PC-3 (cell line): ENCODE results near the gene IFIT2.

Experiments used
- EZH2 ChIP-seq: fragments of 300-600 bp; sonication (generic); IDR thresholded peaks from one replicate; pipeline ENCODE4 v1.6.1; 2017; ENCODE audit warnings: antibody characterized with exemption, mild to moderate bottlenecking, low read length; ENCODE audit not compliant: unreplicated experiment
- EZH2phosphoT487 ChIP-seq: fragments of 300-600 bp; sonication (generic); IDR thresholded peaks from 2 replicates; pipeline ENCODE4 v1.6.1; 2018; ENCODE audit warnings: mild to moderate bottlenecking, antibody characterized with exemption, low read length, borderline replicate concordance
- TF ChIP-seq, protein P1 (sequence below): fragments of 300-600 bp; sonication (generic); conservative IDR thresholded peaks from 2 replicates; pipeline ENCODE4 v1.5.1; 2017; ENCODE audit warnings: antibody characterized with exemption, low read depth, mild to moderate bottlenecking, low read length

DNA sequence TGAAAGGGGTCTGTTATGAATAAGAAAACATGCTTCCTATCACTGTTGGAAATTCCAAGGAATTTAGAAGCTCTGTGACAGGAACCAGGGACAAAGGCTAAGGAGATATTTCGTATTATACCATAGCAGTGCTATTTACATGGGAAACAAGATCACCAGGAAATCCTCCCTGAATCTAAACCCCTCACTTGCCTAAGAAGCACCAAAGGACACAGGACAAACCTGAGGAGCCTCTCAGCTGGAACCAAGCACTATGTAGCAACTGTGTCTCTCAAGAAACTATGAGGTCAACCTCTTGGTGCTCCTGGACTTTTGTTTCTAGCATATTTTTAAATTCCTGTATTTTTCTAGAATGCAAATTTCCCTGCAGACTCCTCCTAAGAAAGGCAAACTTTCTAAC, 55.2 kb downstream of the IFIT2 start:
- TF ChIP-seq, protein P1, sequence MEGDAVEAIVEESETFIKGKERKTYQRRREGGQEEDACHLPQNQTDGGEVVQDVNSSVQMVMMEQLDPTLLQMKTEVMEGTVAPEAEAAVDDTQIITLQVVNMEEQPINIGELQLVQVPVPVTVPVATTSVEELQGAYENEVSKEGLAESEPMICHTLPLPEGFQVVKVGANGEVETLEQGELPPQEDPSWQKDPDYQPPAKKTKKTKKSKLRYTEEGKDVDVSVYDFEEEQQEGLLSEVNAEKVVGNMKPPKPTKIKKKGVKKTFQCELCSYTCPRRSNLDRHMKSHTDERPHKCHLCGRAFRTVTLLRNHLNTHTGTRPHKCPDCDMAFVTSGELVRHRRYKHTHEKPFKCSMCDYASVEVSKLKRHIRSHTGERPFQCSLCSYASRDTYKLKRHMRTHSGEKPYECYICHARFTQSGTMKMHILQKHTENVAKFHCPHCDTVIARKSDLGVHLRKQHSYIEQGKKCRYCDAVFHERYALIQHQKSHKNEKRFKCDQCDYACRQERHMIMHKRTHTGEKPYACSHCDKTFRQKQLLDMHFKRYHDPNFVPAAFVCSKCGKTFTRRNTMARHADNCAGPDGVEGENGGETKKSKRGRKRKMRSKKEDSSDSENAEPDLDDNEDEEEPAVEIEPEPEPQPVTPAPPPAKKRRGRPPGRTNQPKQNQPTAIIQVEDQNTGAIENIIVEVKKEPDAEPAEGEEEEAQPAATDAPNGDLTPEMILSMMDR, result no peak
- no peak for TF ChIP-seq EZH2
- TF ChIP-seq EZH2phosphoT487, result no peak
